ENCODE data around the gene CPED1. TPM values are rescaled to one million over a fixed set of nuclear protein-coding genes. Genes with fewer than 3 reads are reported as not detected.
"Not testable (repeated sequence)": the region's sequence is repeated elsewhere in the genome, so short reads cannot be mapped to it uniquely, and the experiment has no call there.

The CPED1 gene
- polyA plus RNA-seq, 4 donors, result 32.0 to 44.4 (median 38.7) TPM

GRCh38 chr7:121204537-121204936, 216.0 kb downstream of the CPED1 start:
- no peak for DNase-seq (ENCODE audit: low read depth in 4 of 4, low spot score in 2 of 4)

- no peak for DNase-seq (ENCODE audit: low read depth in 4 of 4, low spot score in 2 of 4)
These were observed 217.3 kb downstream of the CPED1 start for GRCh38 chr7:121205777-121206176.

GRCh38 chr7:121211253-121211652, 222.7 kb downstream of the CPED1 start:
- no peak for DNase-seq (ENCODE audit: low read depth in 4 of 4, low spot score in 2 of 4)

- no peak for DNase-seq (ENCODE audit: low read depth in 4 of 4, low spot score in 2 of 4)
These were observed 223.5 kb downstream of the CPED1 start for GRCh38 chr7:121212036-121212435.

- no peak for DNase-seq (ENCODE audit: low read depth in 4 of 4, low spot score in 2 of 4)
These were observed 226.1 kb downstream of the CPED1 start for GRCh38 chr7:121214657-121215056.

GRCh38 chr7:121219026-121219425, 230.5 kb downstream of the CPED1 start:
- DNase-seq (ENCODE audit: low read depth in 4 of 4, low spot score in 2 of 4), result no peak

GRCh38 chr7:121221108-121221507, 232.6 kb downstream of the CPED1 start:
- not testable (repeated sequence) for DNase-seq (ENCODE audit: low read depth in 4 of 4, low spot score in 2 of 4)

GRCh38 chr7:121228779-121229178, 240.3 kb downstream of the CPED1 start:
- no peak for DNase-seq (ENCODE audit: low read depth in 4 of 4, low spot score in 2 of 4)

- DNase-seq (ENCODE audit: low read depth in 4 of 4, low spot score in 2 of 4), result no peak
These were observed 246.7 kb downstream of the CPED1 start for GRCh38 chr7:121235201-121235600.

GRCh38 chr7:121237601-121238000, 249.1 kb downstream of the CPED1 start:
- DNase-seq (ENCODE audit: low read depth in 4 of 4, low spot score in 2 of 4), result no peak

GRCh38 chr7:121244120-121244870, 255.8 kb downstream of the CPED1 start:
- no peak for DNase-seq (ENCODE audit: low read depth in 4 of 4, low spot score in 2 of 4)

- not testable (repeated sequence) for DNase-seq (ENCODE audit: low read depth in 4 of 4, low spot score in 2 of 4)
These were observed 262.9 kb downstream of the CPED1 start for GRCh38 chr7:121251367-121251766.

GRCh38 chr7:121252523-121253235, 264.2 kb downstream of the CPED1 start:
- DNase-seq (ENCODE audit: low read depth in 4 of 4, low spot score in 2 of 4), result not testable (repeated sequence)

- DNase-seq (ENCODE audit: low read depth in 4 of 4, low spot score in 2 of 4), result no peak
These were observed 271.3 kb downstream of the CPED1 start for GRCh38 chr7:121259826-121260225.

GRCh38 chr7:121261207-121261884, 272.8 kb downstream of the CPED1 start:
- no peak for DNase-seq (ENCODE audit: low read depth in 4 of 4, low spot score in 2 of 4)

GRCh38 chr7:121262221-121262620, 273.7 kb downstream of the CPED1 start:
- DNase-seq (ENCODE audit: low read depth in 4 of 4, low spot score in 2 of 4), result no peak

GRCh38 chr7:121262969-121263368, 274.5 kb downstream of the CPED1 start:
- DNase-seq (ENCODE audit: low read depth in 4 of 4, low spot score in 2 of 4), result no peak

- DNase-seq (ENCODE audit: low read depth in 4 of 4, low spot score in 2 of 4), result no peak
These were observed 277.9 kb downstream of the CPED1 start for GRCh38 chr7:121266307-121266894.

GRCh38 chr7:121267612-121268011, 279.1 kb downstream of the CPED1 start:
- DNase-seq (ENCODE audit: low read depth in 4 of 4, low spot score in 2 of 4), result no peak

GRCh38 chr7:121269798-121270197, 281.3 kb downstream of the CPED1 start:
- DNase-seq (ENCODE audit: low read depth in 4 of 4, low spot score in 2 of 4), result no peak

GRCh38 chr7:121271098-121271497, 282.6 kb downstream of the CPED1 start:
- no peak for DNase-seq (ENCODE audit: low read depth in 4 of 4, low spot score in 2 of 4)

Measured in left renal cortex interstitium (tissue), 4 donors.